GM21528 (cell line): ENCODE measurements around the gene TMEM175.
"Not testable (repeated sequence)": the region's sequence is repeated elsewhere in the genome, so short reads cannot be mapped to it uniquely, and the experiment has no call there.

Experiments
- ATAC-seq: cut with Tn5 transposase; IDR thresholded peaks from one replicate; pipeline ENCODE4 v1.9.1; 2021; ENCODE audit warnings: mild to moderate bottlenecking, moderate library complexity; ENCODE audit not compliant: unreplicated experiment, low FRiP score

Gene TMEM175

DNA sequence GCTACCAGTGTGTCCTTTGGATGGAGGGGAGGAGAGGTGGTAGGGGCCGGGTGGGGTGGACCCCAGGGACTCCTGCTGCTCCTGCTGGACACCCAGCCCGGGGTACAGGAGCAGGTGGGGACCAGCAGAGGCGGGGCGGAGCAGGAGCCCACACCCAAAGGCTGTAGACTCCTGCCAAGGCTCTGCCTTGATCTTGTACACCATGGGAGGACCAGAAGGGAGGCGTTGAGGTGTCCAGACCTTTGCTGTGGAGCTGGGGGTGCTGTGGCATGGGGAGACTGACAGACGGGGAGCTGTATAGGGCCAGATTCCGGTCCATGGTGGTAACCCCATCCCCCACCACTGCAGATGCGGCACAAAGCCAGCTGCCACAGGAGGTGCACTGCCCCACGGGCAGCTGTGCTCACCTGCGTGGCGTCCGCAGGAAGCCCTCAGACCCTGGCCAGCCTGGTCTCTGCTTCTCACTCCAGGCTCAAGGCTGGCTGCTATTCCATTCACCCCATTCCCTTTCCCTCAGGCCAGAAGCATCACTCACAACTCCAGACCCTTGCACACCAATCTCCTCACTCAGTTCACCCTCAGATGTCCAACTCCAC lies 65.9 kb downstream of the TMEM175 start:
- no peak for ATAC-seq

DNA sequence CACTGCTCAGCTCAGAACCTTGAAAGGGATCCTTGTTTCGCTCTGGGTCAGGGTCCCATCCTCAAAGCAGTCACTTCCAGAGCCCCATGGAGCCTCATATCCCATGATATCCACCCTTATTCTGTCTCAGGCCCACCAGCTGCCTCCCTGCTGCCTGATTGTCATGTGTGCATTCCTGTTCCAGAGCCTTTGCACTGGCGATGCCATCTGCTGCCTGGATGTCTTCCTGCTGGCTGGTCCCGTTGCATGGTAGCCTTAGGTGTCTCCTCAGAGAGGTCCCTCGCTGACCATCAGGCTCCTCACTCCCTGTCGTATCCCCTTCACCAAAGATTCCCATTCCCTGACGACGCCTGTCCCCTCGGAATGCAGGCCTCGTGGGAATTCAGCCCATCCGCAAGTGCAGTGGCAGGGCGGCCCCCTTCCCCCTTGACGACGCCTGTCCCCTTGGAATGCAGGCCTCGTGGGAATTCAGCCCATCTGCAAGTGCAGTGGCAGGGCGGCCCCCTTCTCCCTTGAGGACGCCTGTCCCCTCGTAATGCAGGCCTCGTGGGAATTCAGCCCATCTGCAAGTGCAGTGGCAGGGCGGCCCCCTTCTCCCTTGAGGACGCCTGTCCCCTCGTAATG lies 67.1 kb downstream of the TMEM175 start:
- ATAC-seq, result not testable (repeated sequence)

GRCh38 chr4:999882-1000425 lies 67.7 kb downstream of the TMEM175 start:
- no peak for ATAC-seq

DNA sequence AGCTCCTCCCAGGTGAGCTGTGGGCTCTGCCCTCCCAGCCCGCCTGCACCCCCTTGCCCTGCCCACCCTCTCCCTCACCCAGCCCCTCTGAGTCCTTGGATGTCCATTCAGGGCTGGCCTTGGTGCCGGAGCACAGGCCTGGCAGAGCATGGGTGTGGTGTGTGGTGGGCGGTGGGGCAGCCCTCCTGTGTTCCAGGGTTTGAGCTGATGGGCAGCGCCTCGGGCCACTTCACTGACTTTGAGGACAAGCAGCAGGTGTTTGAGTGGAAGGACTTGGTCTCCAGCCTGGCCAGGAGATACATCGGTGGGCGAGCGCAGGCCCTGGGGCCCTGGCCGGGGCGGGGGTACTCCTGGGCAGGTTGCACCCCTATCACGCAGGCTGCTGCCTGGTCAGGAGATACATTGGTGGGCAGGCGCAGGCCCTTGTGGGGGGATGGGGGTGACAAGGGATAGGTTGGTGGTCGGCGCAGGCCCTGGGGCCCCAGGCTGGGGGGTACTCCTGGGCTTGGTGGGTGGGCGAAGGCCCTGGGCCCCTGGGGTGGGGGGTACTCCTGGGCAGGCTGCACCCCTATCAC lies 68.5 kb downstream of the TMEM175 start:
- no peak for ATAC-seq

- no peak for ATAC-seq
These were observed 69.4 kb downstream of the TMEM175 start for GRCh38 chr4:1001561-1002130.

- no peak for ATAC-seq
These were observed 69.9 kb downstream of the TMEM175 start for GRCh38 chr4:1002131-1002630.

- ATAC-seq, result no peak
These were observed 70.5 kb downstream of the TMEM175 start for GRCh38 chr4:1002631-1003251.

GRCh38 chr4:1003271-1004070 lies 71.2 kb downstream of the TMEM175 start:
- no peak for ATAC-seq

GRCh38 chr4:1004071-1004418 lies 71.8 kb downstream of the TMEM175 start:
- no peak for ATAC-seq

GRCh38 chr4:1004557-1005485 lies 72.6 kb downstream of the TMEM175 start:
- ATAC-seq, result no peak

DNA sequence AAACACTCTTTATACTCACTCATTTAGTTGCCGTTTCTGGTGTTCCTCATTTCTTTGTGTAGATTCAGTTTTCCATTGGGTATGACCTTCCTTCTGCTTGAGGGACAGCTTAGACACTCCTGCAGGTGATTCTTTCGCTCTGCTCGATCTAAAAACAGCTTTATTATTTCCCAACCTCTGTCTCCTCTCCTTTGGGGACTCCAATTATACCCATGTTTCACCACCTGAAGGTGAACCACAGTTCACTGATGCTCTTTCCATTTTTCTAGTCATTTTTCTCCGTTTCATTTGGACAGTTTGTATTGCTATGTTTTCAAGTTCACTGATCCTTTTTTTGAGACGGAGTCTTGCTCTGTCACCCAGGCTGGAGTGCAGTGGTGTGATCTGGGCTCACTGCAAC lies 74.6 kb downstream of the TMEM175 start:
- ATAC-seq, result no peak
